Neural progenitor cell (in vitro differentiated cells): ENCODE data around the gene SLC41A1. TPM values are rescaled to one million over a fixed set of nuclear protein-coding genes. Genes with fewer than 3 reads are reported as not detected.
A peak's percentile ranks its signal among the peaks of the same experiment; 100 is the strongest.

Experiments
- DNase-seq: peaks from one replicate; pipeline ENCODE4 v3.0.0-alpha.2; 2016; ENCODE audit warnings: low spot score
- H2AFZ ChIP-seq: fragments of 200-600 bp; sonication (generic); replicated peaks from 2 replicates; pipeline ENCODE4 v1.6.1; 2016; ENCODE audit warnings: antibody characterized with exemption
- H3F3A ChIP-seq: fragments of 200-600 bp; sonication (generic); 2 replicates; pipeline ENCODE4 v1.6.1; 2016; ENCODE audit warnings: antibody characterized with exemption, low read depth
- H3K27ac ChIP-seq: fragments of 200-600 bp; sonication (generic); 2 replicates; pipeline ENCODE4 v1.5.1; 2016; ENCODE audit warnings: mild to moderate bottlenecking
- H3K27me3 ChIP-seq: fragments of 200-600 bp; sonication (generic); 2 replicates; pipeline ENCODE4 v1.6.1; 2016; ENCODE audit warnings: mild to moderate bottlenecking, moderate library complexity
- H3K36me3 ChIP-seq: fragments of 200-600 bp; sonication (generic); 2 replicates; pipeline ENCODE4 v1.5.1; 2016
- H3K4me1 ChIP-seq: fragments of 200-600 bp; sonication (generic); 2 replicates; pipeline ENCODE4 v1.6.1; 2016; ENCODE audit warnings: mixed run types
- H3K4me2 ChIP-seq: fragments of 200-600 bp; sonication (generic); 2 replicates; pipeline ENCODE4 v1.6.1; 2016
- H3K4me3 ChIP-seq: fragments of 200-600 bp; sonication (generic); 2 replicates; pipeline ENCODE4 v1.5.1; 2016
- H3K79me2 ChIP-seq: fragments of 200-600 bp; sonication (generic); 2 replicates; pipeline ENCODE4 v1.6.1; 2016; ENCODE audit warnings: low read depth
- H3K9ac ChIP-seq: fragments of 200-600 bp; sonication (generic); 2 replicates; pipeline ENCODE4 v1.6.1; 2016
- H3K9me3 ChIP-seq: fragments of 200-600 bp; sonication (generic); 2 replicates; pipeline ENCODE4 v1.5.1; 2016; ENCODE audit warnings: low read depth
- H4K20me1 ChIP-seq: fragments of 200-600 bp; sonication (generic); 2 replicates; pipeline ENCODE4 v1.6.1; 2016; ENCODE audit warnings: low read depth
- H3K27ac Mint-ChIP-seq: 3 replicates; pipeline ENCODE4 v1.8.0; 2021; ENCODE audit warnings: mixed read lengths
- H3K27me3 Mint-ChIP-seq: 2 replicates; pipeline ENCODE4 v1.8.0; 2022; ENCODE audit warnings: low read depth, mild to moderate bottlenecking, inconsistent platforms, moderate library complexity, mixed read lengths; ENCODE audit not compliant: insufficient read depth
- H3K36me3 Mint-ChIP-seq: 3 replicates; pipeline ENCODE4 v1.8.0; 2021; ENCODE audit warnings: mixed read lengths
- H3K4me1 Mint-ChIP-seq: 3 replicates; pipeline ENCODE4 v1.8.0; 2021; ENCODE audit warnings: mixed read lengths
- H3K4me3 Mint-ChIP-seq: 3 replicates; pipeline ENCODE4 v1.8.0; 2021; ENCODE audit warnings: mild to moderate bottlenecking, moderate library complexity, mixed read lengths
- H3K9me3 Mint-ChIP-seq: 3 replicates; pipeline ENCODE4 v1.8.0; 2020; ENCODE audit warnings: mixed read lengths
- CTCF ChIP-seq: fragments of 200-600 bp; sonication (generic); IDR thresholded peaks from 2 replicates; pipeline ENCODE4 v1.5.1; 2017; ENCODE audit warnings: antibody characterized with exemption, mild to moderate bottlenecking
- EZH2 ChIP-seq: fragments of 200-600 bp; sonication (generic); IDR thresholded peaks from 2 replicates; pipeline ENCODE4 v1.6.1; 2017; ENCODE audit warnings: antibody characterized with exemption, mild to moderate bottlenecking, moderate library complexity
- EZH2phosphoT487 ChIP-seq: fragments of 200-600 bp; sonication (generic); IDR thresholded peaks from 2 replicates; pipeline ENCODE4 v1.6.1; 2017; ENCODE audit warnings: antibody characterized with exemption
- total RNA-seq: library from RNA; depleted of rRNA; stranded (reverse); fragments of >200 nt; gene quantifications from 2 replicates; pipeline ENCODE4 v1.2.3, GENCODE V29; 2015; ENCODE audit warnings: low replicate concordance

SLC41A1 gene
- total RNA-seq, 1 donor from 2014 or later: 10.4 TPM

DNA sequence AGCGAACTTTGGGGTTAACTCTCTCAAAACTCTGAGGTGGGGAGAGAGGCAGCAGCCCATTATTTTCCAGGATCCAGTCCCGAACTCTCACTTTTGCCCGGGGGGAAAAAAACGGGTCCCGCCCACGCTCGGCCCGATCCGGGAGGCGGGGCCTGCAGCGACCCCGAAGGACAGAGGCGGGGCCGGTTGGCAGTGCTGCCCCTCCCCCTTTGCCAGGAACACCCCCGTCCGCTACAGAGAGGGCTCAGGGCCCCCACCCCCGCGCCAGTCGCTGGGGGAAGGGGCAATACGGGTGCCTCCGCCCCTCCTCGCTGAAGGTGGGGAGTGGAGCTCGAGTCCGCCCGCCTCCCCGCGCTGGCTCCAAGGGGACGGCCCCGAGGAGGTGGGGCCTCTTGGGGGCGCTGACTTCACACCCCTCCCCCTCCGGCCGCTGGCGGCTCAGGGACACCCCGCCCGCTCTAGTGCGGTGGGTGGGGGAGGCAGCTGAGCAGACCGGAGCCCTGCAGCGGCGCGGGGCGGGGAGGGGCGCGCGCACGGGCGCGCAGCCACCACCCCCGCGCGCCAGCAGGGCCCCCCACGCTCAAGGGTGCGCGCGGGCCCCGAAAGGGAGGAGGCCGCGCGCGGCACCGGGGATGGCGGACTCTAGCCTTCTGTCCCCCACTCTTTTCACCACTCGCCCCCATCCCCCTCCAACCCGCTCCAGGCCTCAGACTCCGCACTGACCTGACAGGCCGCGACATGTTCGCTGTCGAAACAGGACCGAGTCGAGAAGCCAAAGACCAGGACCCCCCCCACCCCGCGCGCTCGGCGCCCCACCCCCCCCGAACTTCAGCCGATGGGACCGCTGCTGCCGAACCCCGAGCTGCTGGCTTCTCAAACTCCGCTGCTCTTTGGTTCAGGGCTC, 63.5 kb downstream of the SLC41A1 start:
- Histone ChIP-seq H4K20me1 (peaks cover 46% of the 10 kb centered on the region), H2AFZ (no peak overlapping the region), H3K4me3 (peak overlapping the region; percentile 86), H3K4me1 (peaks cover 32% of the 10 kb centered on the region), H3K4me2 (peak overlapping the region; percentile 96), H3K9me3 (no peaks in the 10 kb centered on the region), H3K27ac (peak overlapping the region; percentile 97), H3K36me3 (peaks cover 5% of the 10 kb centered on the region), H3K27me3 (no peaks in the 10 kb centered on the region), H3K79me2 (peaks cover 53% of the 10 kb centered on the region), H3K9ac (peak overlapping the region; percentile 95), H3F3A (peaks cover 53% of the 10 kb centered on the region)
- Mint-ChIP-seq H3K9me3 (no peaks in the 10 kb centered on the region), H3K4me1 (peaks cover 36% of the 10 kb centered on the region), H3K36me3 (peaks cover 20% of the 10 kb centered on the region), H3K27me3 (peaks cover 8% of the 10 kb centered on the region), H3K27ac (peak overlapping the region; percentile 99), H3K4me3 (peak overlapping the region; percentile 95)
- peak; percentile 98 for DNase-seq
- no peak for TF ChIP-seq EZH2phosphoT487

DNA sequence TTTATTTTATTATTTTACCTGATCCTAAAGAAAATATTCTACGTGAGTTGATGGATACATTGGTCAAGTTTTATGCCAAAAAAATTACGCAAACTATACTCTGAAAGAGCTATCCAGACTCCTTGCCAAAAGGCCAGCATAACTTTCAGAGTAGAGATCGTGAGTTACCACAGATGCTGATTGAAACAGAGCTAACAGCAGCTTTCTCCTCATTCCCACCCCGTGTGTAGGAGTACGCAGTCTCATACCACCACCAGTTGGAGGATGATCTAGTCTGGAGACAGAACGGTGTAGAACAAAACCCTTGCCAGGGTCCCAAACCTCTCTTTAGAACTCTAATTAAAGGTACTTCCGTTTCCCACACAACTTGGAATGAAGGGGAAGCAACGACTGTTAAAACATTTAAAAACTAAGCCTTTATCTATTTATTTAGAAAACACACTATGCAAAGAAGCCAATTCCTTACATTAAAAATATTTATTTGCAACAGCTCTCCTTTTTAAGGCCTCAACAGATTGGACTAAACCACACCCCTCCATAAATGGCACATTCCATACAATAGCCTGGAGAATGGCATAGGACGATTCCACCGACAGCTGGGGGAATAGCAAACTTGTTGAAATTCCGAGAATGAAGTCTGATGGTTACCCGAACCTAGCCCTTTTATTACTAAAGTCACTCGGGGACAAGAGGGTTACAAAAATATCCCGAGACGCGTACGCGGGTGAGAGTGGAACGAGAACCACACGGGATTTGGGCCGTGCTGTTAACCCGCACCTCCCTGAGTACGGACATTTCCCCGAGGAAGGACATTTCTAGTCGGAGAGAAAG, 64.4 kb downstream of the SLC41A1 start:
- Mint-ChIP-seq H3K27me3 (peaks cover 8% of the 10 kb centered on the region), H3K27ac (peak overlapping the region; percentile 53), H3K4me3 (peak overlapping the region; percentile 93), H3K36me3 (peaks cover 27% of the 10 kb centered on the region), H3K4me1 (peaks cover 41% of the 10 kb centered on the region), H3K9me3 (peaks cover 2% of the 10 kb centered on the region)
- H2AFZ ChIP-seq: no peak overlapping the region
- H3K4me3 ChIP-seq: peak overlapping the region; percentile 86
- peak overlapping the region; percentile 9 for H3K27ac ChIP-seq
- peak overlapping the region; percentile 96 for H3K4me2 ChIP-seq
- peaks cover 5% of the 10 kb centered on the region for H3K36me3 ChIP-seq
- peak overlapping the region; percentile 67 for H3K9ac ChIP-seq
- H3K27me3 ChIP-seq: no peaks in the 10 kb centered on the region
- peaks cover 56% of the 10 kb centered on the region for H3F3A ChIP-seq
- no peaks in the 10 kb centered on the region for H3K9me3 ChIP-seq
- H3K79me2 ChIP-seq: peaks cover 62% of the 10 kb centered on the region
- H3K4me1 ChIP-seq: peaks cover 40% of the 10 kb centered on the region
- H4K20me1 ChIP-seq: peaks cover 55% of the 10 kb centered on the region
- TF ChIP-seq EZH2phosphoT487 (no peak), CTCF (no peak), EZH2 (no peak)
- peak; percentile 64 for DNase-seq

- no peak overlapping the region for H2AFZ ChIP-seq
- H3K4me3 ChIP-seq: peak overlapping the region; percentile 86
These were observed 66.1 kb downstream of the SLC41A1 start for GRCh38 chr1:205746757-205747412.

More at GRCh38 chr1:205746757-205747412, 66.1 kb downstream of the SLC41A1 start:
- no peak for TF ChIP-seq CTCF
- Histone ChIP-seq H3F3A (peaks cover 68% of the 10 kb centered on the region), H3K27ac (peak overlapping the region; percentile 35), H3K36me3 (peaks cover 7% of the 10 kb centered on the region), H3K27me3 (no peaks in the 10 kb centered on the region), H3K4me2 (peak overlapping the region; percentile 96), H3K4me1 (peaks cover 45% of the 10 kb centered on the region), H4K20me1 (peaks cover 72% of the 10 kb centered on the region), H3K9me3 (no peaks in the 10 kb centered on the region), H3K79me2 (peaks cover 79% of the 10 kb centered on the region), H3K9ac (peak overlapping the region; percentile 18)
- H3K27me3 Mint-ChIP-seq: peaks cover 8% of the 10 kb centered on the region
- peak overlapping the region; percentile 93 for H3K4me3 Mint-ChIP-seq
- peaks cover 35% of the 10 kb centered on the region for H3K36me3 Mint-ChIP-seq
- peaks cover 2% of the 10 kb centered on the region for H3K9me3 Mint-ChIP-seq
- peaks cover 41% of the 10 kb centered on the region for H3K4me1 Mint-ChIP-seq
- no peak overlapping the region for H3K27ac Mint-ChIP-seq
- DNase-seq: no peak
